Right atrium auricular region (tissue), 2 donors: ENCODE results near the gene TRA2A. TPM values are rescaled to one million over a fixed set of nuclear protein-coding genes. Genes with fewer than 3 reads are reported as not detected.

Experiments
- DNase-seq: peaks from one replicate; pipeline ENCODE4 v3.0.0-alpha.2; 2019; ENCODE audit warnings: low spot score
- H3K27ac ChIP-seq, 2 donors: fragments of 200-600 bp; sonication (generic); 1 replicate in 1 of 2; 2 replicates in 1 of 2; pipeline ENCODE4 v1.5.1; 2016 to 2019
- H3K27me3 ChIP-seq, 2 donors: fragments of 200-600 bp; sonication (generic); one replicate each; pipeline versions ENCODE4 v1.5.1 to v1.6.0; 2017 to 2019
- H3K36me3 ChIP-seq: fragments of 200-600 bp; sonication (generic); one replicate; pipeline ENCODE4 v1.5.1; 2016
- H3K4me1 ChIP-seq, 2 donors: fragments of 200-600 bp; sonication (generic); one replicate each; pipeline versions ENCODE4 v1.5.1 to v1.6.0; 2017 to 2019
- H3K4me3 ChIP-seq, 2 donors: fragments of 200-600 bp; sonication (generic); 1 replicate in 1 of 2; 2 replicates in 1 of 2; pipeline ENCODE4 v1.5.1; 2017 to 2019; ENCODE audit warnings: mild to moderate bottlenecking in 1 of 2, moderate library complexity in 1 of 2
- H3K9me3 ChIP-seq, 2 donors: fragments of 200-600 bp; sonication (generic); one replicate each; pipeline ENCODE4 v1.5.1; 2019
- CTCF ChIP-seq, 2 donors: fragments of 200-600 bp; sonication (generic); IDR thresholded peaks; one replicate each; pipeline ENCODE4 v1.5.1; 2019; ENCODE audit warnings: antibody characterized with exemption in 2 of 2
- total RNA-seq, 2 donors: library from RNA; depleted of rRNA; stranded (reverse); fragments of >200 nt; gene quantifications; one replicate each; pipeline ENCODE4 v1.1.0, GENCODE V29; 2016

Gene TRA2A
- total RNA-seq, 2 donors from 2014 or later = 16.0 to 26.7 TPM

- no peak for TF ChIP-seq CTCF (IDR thresholded peaks at IDR 0.05)
- H3K9me3 ChIP-seq = peaks cover 0 to 7% of the 10 kb centered on the region in 2 donors
- no peak overlapping the region for H3K27ac ChIP-seq
- H3K27me3 ChIP-seq = peaks cover 47 to 49% of the 10 kb centered on the region in 2 donors
- H3K36me3 ChIP-seq = no peaks in the 10 kb centered on the region
- no peak overlapping the region for H3K4me3 ChIP-seq
- peaks cover 0 to 14% of the 10 kb centered on the region in 2 donors for H3K4me1 ChIP-seq
- no peak for DNase-seq
Observed at GRCh38 chr7:23477962-23478866, 53.6 kb downstream of the TRA2A start.

GRCh38 chr7:23477157-23477499 is 54.7 kb downstream of the TRA2A start:
- no peak for TF ChIP-seq CTCF (IDR thresholded peaks at IDR 0.05)
- Histone ChIP-seq H3K4me3 (no peak overlapping the region), H3K27ac (no peak overlapping the region), H3K27me3 (peaks cover 56 to 58% of the 10 kb centered on the region in 2 donors), H3K9me3 (peaks cover 0 to 18% of the 10 kb centered on the region in 2 donors), H3K4me1 (peaks cover 0 to 14% of the 10 kb centered on the region in 2 donors), H3K36me3 (no peaks in the 10 kb centered on the region)
- no peak for DNase-seq

GRCh38 chr7:23476286-23477156 is 55.3 kb downstream of the TRA2A start:
- H3K4me1 ChIP-seq = peaks cover 0 to 14% of the 10 kb centered on the region in 2 donors
- H3K27me3 ChIP-seq = peaks cover 61 to 63% of the 10 kb centered on the region in 2 donors
- no peak for DNase-seq
- no peak overlapping the region for H3K4me3 ChIP-seq
- H3K36me3 ChIP-seq = no peaks in the 10 kb centered on the region
- H3K27ac ChIP-seq = no peak overlapping the region
- no peak for TF ChIP-seq CTCF (IDR thresholded peaks at IDR 0.05)
- peaks cover 0 to 24% of the 10 kb centered on the region in 2 donors for H3K9me3 ChIP-seq

GRCh38 chr7:23475576-23475839 is 56.3 kb downstream of the TRA2A start:
- Histone ChIP-seq H3K4me1 (peaks cover 0 to 23% of the 10 kb centered on the region in 2 donors), H3K4me3 (no peak overlapping the region), H3K27ac (no peak overlapping the region), H3K27me3 (peaks cover 71 to 73% of the 10 kb centered on the region in 2 donors), H3K9me3 (peaks cover 0 to 25% of the 10 kb centered on the region in 2 donors), H3K36me3 (no peaks in the 10 kb centered on the region)
- no peak for TF ChIP-seq CTCF (IDR thresholded peaks at IDR 0.05)
- no peak for DNase-seq

GRCh38 chr7:23474829-23475575 is 56.8 kb downstream of the TRA2A start:
- Histone ChIP-seq H3K4me1 (peaks cover 0 to 28% of the 10 kb centered on the region in 2 donors), H3K4me3 (peak overlapping the region in 1 of 2 donors; percentile 22), H3K9me3 (peaks cover 0 to 25% of the 10 kb centered on the region in 2 donors), H3K27ac (no peak overlapping the region), H3K27me3 (peaks cover 76 to 78% of the 10 kb centered on the region in 2 donors), H3K36me3 (no peaks in the 10 kb centered on the region)
- no peak for DNase-seq
- no peak for TF ChIP-seq CTCF (IDR thresholded peaks at IDR 0.05)
